Astrocyte of the cerebellum (primary cell): ENCODE results near the gene BANP.

Experiments
- DNase-seq: peaks from one replicate; pipeline ENCODE4 v3.0.0-alpha.2; 2011; ENCODE audit warnings: low read depth
- H3K4me3 ChIP-seq: 2 replicates; pipeline ENCODE4 v1.5.1; 2011; ENCODE audit warnings: mild to moderate bottlenecking, low read depth, low read length, moderate library complexity
- CTCF ChIP-seq: IDR thresholded peaks from 2 replicates; pipeline ENCODE4 v1.5.1; 2012; ENCODE audit warnings: low read length, low read depth, moderate library complexity, mild to moderate bottlenecking; ENCODE audit errors: missing control alignments
- in situ Hi-C: cut with HindIII; loops from 2 replicates; pipeline ENCODE4 v1.10.0; 2017; ENCODE audit warnings: low sequenced_read_pairs

The BANP gene

GRCh38 chr16:87954826-87955225, 3.6 kb downstream of the BANP start:
- in situ Hi-C loops: loop anchor here (5.0 kb wide), 2 partner anchors 102 to 482 kb away; no protein-coding TSS in a partner anchor
- no peak overlapping the region for H3K4me3 ChIP-seq
- DNase-seq: no peak
- no peak for TF ChIP-seq CTCF

- no peak for TF ChIP-seq CTCF
- no peak for DNase-seq
- H3K4me3 ChIP-seq: no peak overlapping the region
- in situ Hi-C loops: loop anchor here (5.0 kb wide), 2 partner anchors 102 to 482 kb away; no protein-coding TSS in a partner anchor
These were observed 4.3 kb downstream of the BANP start for GRCh38 chr16:87955302-87956097.

- no peak overlapping the region for H3K4me3 ChIP-seq
- DNase-seq: no peak
- in situ Hi-C loops: loop anchor here (5.0 kb wide), 2 partner anchors 101 to 481 kb away; no protein-coding TSS in a partner anchor
- TF ChIP-seq CTCF: no peak
These were observed 4.8 kb downstream of the BANP start for GRCh38 chr16:87956098-87956364.

- TF ChIP-seq CTCF: peak; percentile 63
- peak; percentile 70 for DNase-seq
- in situ Hi-C loops: loop anchor here (5.0 kb wide), 2 partner anchors 101 to 481 kb away; no protein-coding TSS in a partner anchor
- no peak overlapping the region for H3K4me3 ChIP-seq
These were observed 5.4 kb downstream of the BANP start for GRCh38 chr16:87956365-87957231.

GRCh38 chr16:87957296-87958094, 6.3 kb downstream of the BANP start:
- in situ Hi-C loops: loop anchor here (5.0 kb wide), 2 partner anchors 100 to 480 kb away; no protein-coding TSS in a partner anchor
- no peak overlapping the region for H3K4me3 ChIP-seq
- DNase-seq: no peak
- no peak for TF ChIP-seq CTCF

GRCh38 chr16:87958632-87959031, 7.4 kb downstream of the BANP start:
- H3K4me3 ChIP-seq: no peak overlapping the region
- in situ Hi-C loops: loop anchor here (5.0 kb wide), 2 partner anchors 99 to 479 kb away; no protein-coding TSS in a partner anchor
- TF ChIP-seq CTCF: no peak
- DNase-seq: no peak
